Neural progenitor cell (in vitro differentiated cells): ENCODE data around the gene FN3K. TPM values are rescaled to one million over a fixed set of nuclear protein-coding genes. Genes with fewer than 3 reads are reported as not detected.
"Not testable (repeated sequence)": the region's sequence is repeated elsewhere in the genome, so short reads cannot be mapped to it uniquely, and the experiment has no call there.

Experiments used
- DNase-seq: peaks from one replicate; pipeline ENCODE4 v3.0.0-alpha.2; 2016; ENCODE audit warnings: low spot score
- H2AFZ ChIP-seq: fragments of 200-600 bp; sonication (generic); replicated peaks from 2 replicates; pipeline ENCODE4 v1.6.1; 2016; ENCODE audit warnings: antibody characterized with exemption
- H3F3A ChIP-seq: fragments of 200-600 bp; sonication (generic); 2 replicates; pipeline ENCODE4 v1.6.1; 2016; ENCODE audit warnings: antibody characterized with exemption, low read depth
- H3K27ac ChIP-seq: fragments of 200-600 bp; sonication (generic); 2 replicates; pipeline ENCODE4 v1.5.1; 2016; ENCODE audit warnings: mild to moderate bottlenecking
- H3K27me3 ChIP-seq: fragments of 200-600 bp; sonication (generic); 2 replicates; pipeline ENCODE4 v1.6.1; 2016; ENCODE audit warnings: mild to moderate bottlenecking, moderate library complexity
- H3K36me3 ChIP-seq: fragments of 200-600 bp; sonication (generic); 2 replicates; pipeline ENCODE4 v1.5.1; 2016
- H3K4me1 ChIP-seq: fragments of 200-600 bp; sonication (generic); 2 replicates; pipeline ENCODE4 v1.6.1; 2016; ENCODE audit warnings: mixed run types
- H3K4me2 ChIP-seq: fragments of 200-600 bp; sonication (generic); 2 replicates; pipeline ENCODE4 v1.6.1; 2016
- H3K4me3 ChIP-seq: fragments of 200-600 bp; sonication (generic); 2 replicates; pipeline ENCODE4 v1.5.1; 2016
- H3K79me2 ChIP-seq: fragments of 200-600 bp; sonication (generic); 2 replicates; pipeline ENCODE4 v1.6.1; 2016; ENCODE audit warnings: low read depth
- H3K9ac ChIP-seq: fragments of 200-600 bp; sonication (generic); 2 replicates; pipeline ENCODE4 v1.6.1; 2016
- H3K9me3 ChIP-seq: fragments of 200-600 bp; sonication (generic); 2 replicates; pipeline ENCODE4 v1.5.1; 2016; ENCODE audit warnings: low read depth
- H4K20me1 ChIP-seq: fragments of 200-600 bp; sonication (generic); 2 replicates; pipeline ENCODE4 v1.6.1; 2016; ENCODE audit warnings: low read depth
- H3K27ac Mint-ChIP-seq: 3 replicates; pipeline ENCODE4 v1.8.0; 2021; ENCODE audit warnings: mixed read lengths
- H3K27me3 Mint-ChIP-seq: 2 replicates; pipeline ENCODE4 v1.8.0; 2022; ENCODE audit warnings: low read depth, mild to moderate bottlenecking, inconsistent platforms, moderate library complexity, mixed read lengths; ENCODE audit not compliant: insufficient read depth
- H3K36me3 Mint-ChIP-seq: 3 replicates; pipeline ENCODE4 v1.8.0; 2021; ENCODE audit warnings: mixed read lengths
- H3K4me1 Mint-ChIP-seq: 3 replicates; pipeline ENCODE4 v1.8.0; 2021; ENCODE audit warnings: mixed read lengths
- H3K4me3 Mint-ChIP-seq: 3 replicates; pipeline ENCODE4 v1.8.0; 2021; ENCODE audit warnings: mild to moderate bottlenecking, moderate library complexity, mixed read lengths
- H3K9me3 Mint-ChIP-seq: 3 replicates; pipeline ENCODE4 v1.8.0; 2020; ENCODE audit warnings: mixed read lengths
- CTCF ChIP-seq: fragments of 200-600 bp; sonication (generic); IDR thresholded peaks from 2 replicates; pipeline ENCODE4 v1.5.1; 2017; ENCODE audit warnings: antibody characterized with exemption, mild to moderate bottlenecking
- EZH2 ChIP-seq: fragments of 200-600 bp; sonication (generic); IDR thresholded peaks from 2 replicates; pipeline ENCODE4 v1.6.1; 2017; ENCODE audit warnings: antibody characterized with exemption, mild to moderate bottlenecking, moderate library complexity
- EZH2phosphoT487 ChIP-seq: fragments of 200-600 bp; sonication (generic); IDR thresholded peaks from 2 replicates; pipeline ENCODE4 v1.6.1; 2017; ENCODE audit warnings: antibody characterized with exemption
- total RNA-seq: library from RNA; depleted of rRNA; stranded (reverse); fragments of >200 nt; gene quantifications from 2 replicates; pipeline ENCODE4 v1.2.3, GENCODE V29; 2015; ENCODE audit warnings: low replicate concordance

Gene FN3K
- total RNA-seq, 1 donor from 2014 or later: 3.3 TPM

GRCh38 chr17:82782657-82783207, 47.3 kb downstream of the FN3K start:
- H4K20me1 ChIP-seq: peaks cover 5% of the 10 kb centered on the region
- peaks cover 6% of the 10 kb centered on the region for H3F3A ChIP-seq
- Mint-ChIP-seq H3K4me3 (no peak overlapping the region), H3K4me1 (peaks cover 9% of the 10 kb centered on the region), H3K9me3 (no peaks in the 10 kb centered on the region), H3K27me3 (peaks cover 4% of the 10 kb centered on the region), H3K36me3 (peaks cover 13% of the 10 kb centered on the region), H3K27ac (no peak overlapping the region)
- DNase-seq: no peak
- H3K4me3 ChIP-seq: no peak overlapping the region
- H3K9ac ChIP-seq: no peak overlapping the region
- H3K27ac ChIP-seq: no peak overlapping the region
- H3K4me1 ChIP-seq: peaks cover 3% of the 10 kb centered on the region
- TF ChIP-seq EZH2: no peak
- no peak for TF ChIP-seq EZH2phosphoT487
- H3K79me2 ChIP-seq: no peaks in the 10 kb centered on the region
- no peak overlapping the region for H2AFZ ChIP-seq
- H3K9me3 ChIP-seq: no peaks in the 10 kb centered on the region
- no peak overlapping the region for H3K4me2 ChIP-seq
- H3K36me3 ChIP-seq: no peaks in the 10 kb centered on the region
- no peaks in the 10 kb centered on the region for H3K27me3 ChIP-seq

- Histone ChIP-seq H3K4me2 (no peak overlapping the region), H2AFZ (no peak overlapping the region), H3K4me3 (no peak overlapping the region), H3K79me2 (no peaks in the 10 kb centered on the region), H3K9me3 (no peaks in the 10 kb centered on the region), H3K27ac (no peak overlapping the region), H3K27me3 (no peaks in the 10 kb centered on the region), H4K20me1 (peaks cover 11% of the 10 kb centered on the region), H3F3A (peaks cover 6% of the 10 kb centered on the region), H3K9ac (no peak overlapping the region), H3K4me1 (peaks cover 3% of the 10 kb centered on the region), H3K36me3 (no peaks in the 10 kb centered on the region)
- H3K27ac Mint-ChIP-seq: no peak overlapping the region
- peaks cover 11% of the 10 kb centered on the region for H3K36me3 Mint-ChIP-seq
- peaks cover under 1% of the 10 kb centered on the region for H3K27me3 Mint-ChIP-seq
- H3K4me1 Mint-ChIP-seq: peaks cover 13% of the 10 kb centered on the region
- TF ChIP-seq EZH2phosphoT487: no peak
- TF ChIP-seq EZH2: no peak
- no peak for TF ChIP-seq CTCF
- H3K9me3 Mint-ChIP-seq: no peaks in the 10 kb centered on the region
- DNase-seq: no peak
- H3K4me3 Mint-ChIP-seq: no peak overlapping the region
Observed at GRCh38 chr17:82783498-82783897, 48.1 kb downstream of the FN3K start.

- not testable (repeated sequence) for DNase-seq, H3K27me3 Mint-ChIP-seq, H2AFZ ChIP-seq, H3K4me1 ChIP-seq, H3K9me3 Mint-ChIP-seq, H3K36me3 ChIP-seq, H3K27ac ChIP-seq, H3K27me3 ChIP-seq, H3K79me2 ChIP-seq, H3K9me3 ChIP-seq, H3K4me3 Mint-ChIP-seq, H3K27ac Mint-ChIP-seq, H3F3A ChIP-seq, H3K4me2 ChIP-seq, H3K4me3 ChIP-seq, H3K9ac ChIP-seq
- peaks cover 18% of the 10 kb centered on the region for H3K4me1 Mint-ChIP-seq
- H3K36me3 Mint-ChIP-seq: peaks cover 14% of the 10 kb centered on the region
- H4K20me1 ChIP-seq: peaks cover 11% of the 10 kb centered on the region
Observed at GRCh38 chr17:82785581-82785980, 50.2 kb downstream of the FN3K start.

GRCh38 chr17:82786427-82786826, 51.0 kb downstream of the FN3K start:
- H3K9ac ChIP-seq: no peak overlapping the region

More at GRCh38 chr17:82786427-82786826, 51.0 kb downstream of the FN3K start:
- no peaks in the 10 kb centered on the region for H3K9me3 ChIP-seq
- no peaks in the 10 kb centered on the region for H3K27me3 Mint-ChIP-seq
- H3K79me2 ChIP-seq: no peaks in the 10 kb centered on the region
- no peaks in the 10 kb centered on the region for H3K27me3 ChIP-seq
- H3K27ac ChIP-seq: no peak overlapping the region
- H4K20me1 ChIP-seq: peaks cover 11% of the 10 kb centered on the region
- no peak overlapping the region for H3K27ac Mint-ChIP-seq
- H3K4me3 ChIP-seq: no peak overlapping the region
- no peak overlapping the region for H3K4me3 Mint-ChIP-seq
- no peak for DNase-seq
- peaks cover 16% of the 10 kb centered on the region for H3K36me3 Mint-ChIP-seq
- TF ChIP-seq CTCF (no peak), EZH2phosphoT487 (no peak), EZH2 (no peak)
- no peak overlapping the region for H3K4me2 ChIP-seq
- no peaks in the 10 kb centered on the region for H3K9me3 Mint-ChIP-seq
- H3K4me1 Mint-ChIP-seq: peaks cover 20% of the 10 kb centered on the region
- H3F3A ChIP-seq: peaks cover 2% of the 10 kb centered on the region
- no peaks in the 10 kb centered on the region for H3K36me3 ChIP-seq
- H3K4me1 ChIP-seq: peaks cover 3% of the 10 kb centered on the region
- H2AFZ ChIP-seq: no peak overlapping the region
